ENCODE data around the gene THAP7.
"Not testable (repeated sequence)": the region's sequence is repeated elsewhere in the genome, so short reads cannot be mapped to it uniquely, and the experiment has no call there.

Gene THAP7

GRCh38 chr22:21041937-21042336 lies 40.0 kb upstream of the THAP7 start:
- H3K36me3 ChIP-seq (replicated peaks in 1 of 2; ENCODE audit: control insufficient read depth in 2 of 2, insufficient read depth in 2 of 2, low read length in 2 of 2) = no peaks in the 10 kb centered on the region
- H3K4ac ChIP-seq (ENCODE audit: low read length) = no peak overlapping the region
- H3K4me1 ChIP-seq (ENCODE audit: control insufficient read depth in 2 of 2, insufficient read depth in 1 of 2, low read depth in 1 of 2, low read length in 2 of 2) = peaks cover 12 to 15% of the 10 kb centered on the region in 2 donors
- no peak overlapping the region for H2BK15ac ChIP-seq (ENCODE audit: low read length)
- no peak overlapping the region for H2BK5ac ChIP-seq (ENCODE audit: low read length)
- no peak for DNase-seq (ENCODE audit: low spot score)
- WGBS, 2 donors (ENCODE audit: extremely low coverage in 2 of 2, insufficient read length in 2 of 2, insufficient replicate concordance in 1 of 2) = no CpG with 5 or more reads among the region's 4 CpGs
- peaks cover 0 to 11% (median 0%) of the 10 kb centered on the region in 3 experiments for H3K27me3 ChIP-seq (ENCODE audit: control insufficient read depth in 3 of 3, insufficient read depth in 3 of 3, low read depth in 1 of 3, low read length in 3 of 3)
- H3K9ac ChIP-seq (ENCODE audit: low read depth, low read length, poor library complexity) = no peak overlapping the region
- H2BK12ac ChIP-seq (ENCODE audit: low read length) = no peak overlapping the region
- H3K27ac ChIP-seq (replicated peaks; ENCODE audit: low read length) = no peak overlapping the region
- no peak overlapping the region for H2BK120ac ChIP-seq (ENCODE audit: low read depth, low read length)
- H3K79me1 ChIP-seq (ENCODE audit: low read depth, low read length) = no peaks in the 10 kb centered on the region
- no peak overlapping the region for H3K18ac ChIP-seq (ENCODE audit: low read length)
- no peak overlapping the region for H3K23ac ChIP-seq (ENCODE audit: low read depth, low read length, poor library complexity)
- no peak overlapping the region for H3K4me2 ChIP-seq (ENCODE audit: insufficient read depth, low read length, poor library complexity, severe bottlenecking)
- no peak overlapping the region for H3K4me3 ChIP-seq (ENCODE audit: low read length in 2 of 2)
- H2AFZ ChIP-seq (ENCODE audit: low read length) = no peak overlapping the region
- H4K91ac ChIP-seq (ENCODE audit: low read depth, low read length, poor library complexity) = no peak overlapping the region
- no peak overlapping the region for H2AK5ac ChIP-seq (ENCODE audit: low read depth, low read length)
- no peak overlapping the region for H3K14ac ChIP-seq (ENCODE audit: low read length)
- H3K9me3 ChIP-seq (replicated peaks in 1 of 2; ENCODE audit: control insufficient read depth in 2 of 2, insufficient read depth in 1 of 2, low read depth in 1 of 2, low read length in 2 of 2) = no peaks in the 10 kb centered on the region
- H4K8ac ChIP-seq (ENCODE audit: low read depth, low read length) = no peak overlapping the region

- H4K91ac ChIP-seq (ENCODE audit: low read depth, low read length, poor library complexity); H4K8ac ChIP-seq (ENCODE audit: low read depth, low read length); H3K36me3 ChIP-seq (replicated peaks in 1 of 2; ENCODE audit: control insufficient read depth in 2 of 2, insufficient read depth in 2 of 2, low read length in 2 of 2); H2BK15ac ChIP-seq (ENCODE audit: low read length); H2AK5ac ChIP-seq (ENCODE audit: low read depth, low read length); H2BK120ac ChIP-seq (ENCODE audit: low read depth, low read length); H2BK12ac ChIP-seq (ENCODE audit: low read length); H3K4me1 ChIP-seq (ENCODE audit: control insufficient read depth in 2 of 2, insufficient read depth in 1 of 2, low read depth in 1 of 2, low read length in 2 of 2); H3K4ac ChIP-seq (ENCODE audit: low read length); H3K79me1 ChIP-seq (ENCODE audit: low read depth, low read length); H3K27ac ChIP-seq (replicated peaks; ENCODE audit: low read length); H3K4me2 ChIP-seq (ENCODE audit: insufficient read depth, low read length, poor library complexity, severe bottlenecking); DNase-seq (ENCODE audit: low spot score); H2AFZ ChIP-seq (ENCODE audit: low read length); H3K9me3 ChIP-seq (replicated peaks in 1 of 2; ENCODE audit: control insufficient read depth in 2 of 2, insufficient read depth in 1 of 2, low read depth in 1 of 2, low read length in 2 of 2); H3K14ac ChIP-seq (ENCODE audit: low read length); H2BK5ac ChIP-seq (ENCODE audit: low read length); H3K4me3 ChIP-seq (ENCODE audit: low read length in 2 of 2); H3K23ac ChIP-seq (ENCODE audit: low read depth, low read length, poor library complexity); H3K18ac ChIP-seq (ENCODE audit: low read length); H3K9ac ChIP-seq (ENCODE audit: low read depth, low read length, poor library complexity): not testable (repeated sequence)
- peaks cover 0 to 20% (median 0%) of the 10 kb centered on the region in 3 experiments for H3K27me3 ChIP-seq (ENCODE audit: control insufficient read depth in 3 of 3, insufficient read depth in 3 of 3, low read depth in 1 of 3, low read length in 3 of 3)
- WGBS, 2 donors (ENCODE audit: extremely low coverage in 2 of 2, insufficient read length in 2 of 2, insufficient replicate concordance in 1 of 2) = no CpG with 5 or more reads among the region's 5 CpGs
Measured at GRCh38 chr22:21039158-21039557, 37.2 kb upstream of the THAP7 start.

GRCh38 chr22:21038405-21038804 lies 36.5 kb upstream of the THAP7 start:
- Histone ChIP-seq H2BK120ac (ENCODE audit: low read depth, low read length) (no peak overlapping the region), H3K4me1 (ENCODE audit: control insufficient read depth in 2 of 2, insufficient read depth in 1 of 2, low read depth in 1 of 2, low read length in 2 of 2) (no peaks in the 10 kb centered on the region), H3K36me3 (replicated peaks in 1 of 2; ENCODE audit: control insufficient read depth in 2 of 2, insufficient read depth in 2 of 2, low read length in 2 of 2) (no peaks in the 10 kb centered on the region), H3K27ac (replicated peaks; ENCODE audit: low read length) (no peak overlapping the region), H3K14ac (ENCODE audit: low read length) (no peak overlapping the region), H3K79me1 (ENCODE audit: low read depth, low read length) (no peaks in the 10 kb centered on the region), H2BK5ac (ENCODE audit: low read length) (no peak overlapping the region), H3K9me3 (replicated peaks in 1 of 2; ENCODE audit: control insufficient read depth in 2 of 2, insufficient read depth in 1 of 2, low read depth in 1 of 2, low read length in 2 of 2) (no peaks in the 10 kb centered on the region), H2AFZ (ENCODE audit: low read length) (no peak overlapping the region), H3K18ac (ENCODE audit: low read length) (no peak overlapping the region), H3K4me3 (ENCODE audit: low read length in 2 of 2) (no peak overlapping the region), H2BK12ac (ENCODE audit: low read length) (no peak overlapping the region), H3K27me3 (ENCODE audit: control insufficient read depth in 3 of 3, insufficient read depth in 3 of 3, low read depth in 1 of 3, low read length in 3 of 3) (peaks cover 0 to 23% (median 0%) of the 10 kb centered on the region in 3 experiments), H3K4me2 (ENCODE audit: insufficient read depth, low read length, poor library complexity, severe bottlenecking) (no peak overlapping the region), H3K4ac (ENCODE audit: low read length) (no peak overlapping the region), H4K91ac (ENCODE audit: low read depth, low read length, poor library complexity) (no peak overlapping the region), H3K23ac (ENCODE audit: low read depth, low read length, poor library complexity) (no peak overlapping the region), H4K8ac (ENCODE audit: low read depth, low read length) (no peak overlapping the region), H2BK15ac (ENCODE audit: low read length) (no peak overlapping the region), H2AK5ac (ENCODE audit: low read depth, low read length) (no peak overlapping the region), H3K9ac (ENCODE audit: low read depth, low read length, poor library complexity) (no peak overlapping the region)
- DNase-seq (ENCODE audit: low spot score) = no peak
- no CpG with 5 or more reads among the region's 2 CpGs for WGBS, 2 donors (ENCODE audit: extremely low coverage in 2 of 2, insufficient read length in 2 of 2, insufficient replicate concordance in 1 of 2)

- Histone ChIP-seq H2BK120ac (ENCODE audit: low read depth, low read length) (no peak overlapping the region), H3K14ac (ENCODE audit: low read length) (no peak overlapping the region), H3K23ac (ENCODE audit: low read depth, low read length, poor library complexity) (no peak overlapping the region), H3K79me1 (ENCODE audit: low read depth, low read length) (no peaks in the 10 kb centered on the region), H3K36me3 (replicated peaks in 1 of 2; ENCODE audit: control insufficient read depth in 2 of 2, insufficient read depth in 2 of 2, low read length in 2 of 2) (no peaks in the 10 kb centered on the region), H3K4me1 (ENCODE audit: control insufficient read depth in 2 of 2, insufficient read depth in 1 of 2, low read depth in 1 of 2, low read length in 2 of 2) (peaks cover 4 to 12% of the 10 kb centered on the region in 2 donors), H3K9ac (ENCODE audit: low read depth, low read length, poor library complexity) (no peak overlapping the region), H4K8ac (ENCODE audit: low read depth, low read length) (no peak overlapping the region), H3K27ac (replicated peaks; ENCODE audit: low read length) (no peak overlapping the region), H2AK5ac (ENCODE audit: low read depth, low read length) (no peak overlapping the region), H2AFZ (ENCODE audit: low read length) (no peak overlapping the region), H2BK5ac (ENCODE audit: low read length) (no peak overlapping the region), H2BK12ac (ENCODE audit: low read length) (no peak overlapping the region), H3K9me3 (replicated peaks in 1 of 2; ENCODE audit: control insufficient read depth in 2 of 2, insufficient read depth in 1 of 2, low read depth in 1 of 2, low read length in 2 of 2) (peaks cover 0 to 2% of the 10 kb centered on the region in 2 donors), H3K4me2 (ENCODE audit: insufficient read depth, low read length, poor library complexity, severe bottlenecking) (no peak overlapping the region), H3K4ac (ENCODE audit: low read length) (no peak overlapping the region), H4K91ac (ENCODE audit: low read depth, low read length, poor library complexity) (no peak overlapping the region), H2BK15ac (ENCODE audit: low read length) (no peak overlapping the region), H3K4me3 (ENCODE audit: low read length in 2 of 2) (no peak overlapping the region), H3K27me3 (ENCODE audit: control insufficient read depth in 3 of 3, insufficient read depth in 3 of 3, low read depth in 1 of 3, low read length in 3 of 3) (peaks cover 0 to 41% (median 18%) of the 10 kb centered on the region in 3 experiments), H3K18ac (ENCODE audit: low read length) (no peak overlapping the region)
- no peak for DNase-seq (ENCODE audit: low spot score)
- WGBS, 2 donors (ENCODE audit: extremely low coverage in 2 of 2, insufficient read length in 2 of 2, insufficient replicate concordance in 1 of 2) = no CpG with 5 or more reads among the region's 3 CpGs
Measured at GRCh38 chr22:21034989-21035388, 33.1 kb upstream of the THAP7 start.

Data from neuronal stem cell (in vitro differentiated cells).